ENCODE measurements around the gene FAM120AOS.

DNA sequence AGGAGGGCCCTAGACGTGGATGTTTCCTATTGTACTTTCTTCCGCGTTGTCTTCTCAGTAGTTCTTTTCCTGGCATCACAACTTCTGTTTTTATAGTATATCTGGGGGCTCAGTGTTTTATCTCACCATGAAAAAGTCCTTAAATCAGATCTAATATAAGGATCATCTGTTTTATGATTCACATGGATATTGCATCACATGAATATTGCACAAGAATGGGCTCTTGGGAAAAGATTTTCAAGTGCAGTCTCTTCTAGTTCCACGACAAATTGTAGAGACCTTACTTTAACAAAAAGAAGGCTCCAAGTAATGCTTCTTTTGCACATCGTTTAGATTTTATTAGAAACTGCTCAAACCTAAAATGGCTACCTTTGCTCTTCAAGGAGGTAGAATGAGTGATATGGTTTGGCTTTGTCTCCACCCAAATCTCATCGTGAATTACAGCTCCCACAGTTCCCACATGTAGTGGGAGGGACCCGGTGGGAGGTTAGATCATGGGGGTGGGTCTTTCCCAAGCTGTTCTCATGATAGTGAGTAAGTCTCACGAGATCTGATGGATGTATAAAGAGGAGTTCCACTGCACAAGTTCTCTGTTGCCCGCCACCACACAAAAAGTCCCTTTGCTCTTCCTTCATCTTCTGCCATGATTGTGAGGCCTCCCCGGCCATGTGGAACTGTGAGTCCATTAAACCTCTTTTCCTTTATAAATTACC is 55.6 kb downstream of the FAM120AOS start:
- TF ChIP-seq POLR2AphosphoS5 (IDR thresholded peaks at IDR 0.05) (no peak), EZH2 (IDR thresholded peaks at IDR 0.05; ENCODE audit: borderline replicate concordance, insufficient read depth, low read length, poor library complexity, severe bottlenecking) (no peak), TAF1 (IDR thresholded peaks at IDR 0.05; ENCODE audit: low read depth) (no peak), SMC3 (conservative IDR thresholded peaks at IDR 0.05; ENCODE audit: poor library complexity) (no peak), RAD21 (conservative IDR thresholded peaks at IDR 0.05) (no peak), EP300 (conservative IDR thresholded peaks at IDR 0.05; ENCODE audit: poor library complexity, severe bottlenecking) (no peak), MXI1 (conservative IDR thresholded peaks at IDR 0.05; ENCODE audit: poor library complexity, severe bottlenecking) (no peak)
- TF ChIP-seq, protein P1, sequence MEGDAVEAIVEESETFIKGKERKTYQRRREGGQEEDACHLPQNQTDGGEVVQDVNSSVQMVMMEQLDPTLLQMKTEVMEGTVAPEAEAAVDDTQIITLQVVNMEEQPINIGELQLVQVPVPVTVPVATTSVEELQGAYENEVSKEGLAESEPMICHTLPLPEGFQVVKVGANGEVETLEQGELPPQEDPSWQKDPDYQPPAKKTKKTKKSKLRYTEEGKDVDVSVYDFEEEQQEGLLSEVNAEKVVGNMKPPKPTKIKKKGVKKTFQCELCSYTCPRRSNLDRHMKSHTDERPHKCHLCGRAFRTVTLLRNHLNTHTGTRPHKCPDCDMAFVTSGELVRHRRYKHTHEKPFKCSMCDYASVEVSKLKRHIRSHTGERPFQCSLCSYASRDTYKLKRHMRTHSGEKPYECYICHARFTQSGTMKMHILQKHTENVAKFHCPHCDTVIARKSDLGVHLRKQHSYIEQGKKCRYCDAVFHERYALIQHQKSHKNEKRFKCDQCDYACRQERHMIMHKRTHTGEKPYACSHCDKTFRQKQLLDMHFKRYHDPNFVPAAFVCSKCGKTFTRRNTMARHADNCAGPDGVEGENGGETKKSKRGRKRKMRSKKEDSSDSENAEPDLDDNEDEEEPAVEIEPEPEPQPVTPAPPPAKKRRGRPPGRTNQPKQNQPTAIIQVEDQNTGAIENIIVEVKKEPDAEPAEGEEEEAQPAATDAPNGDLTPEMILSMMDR (IDR thresholded peaks at IDR 0.05; ENCODE audit: poor library complexity, severe bottlenecking): no peak
- TF ChIP-seq, protein P2, sequence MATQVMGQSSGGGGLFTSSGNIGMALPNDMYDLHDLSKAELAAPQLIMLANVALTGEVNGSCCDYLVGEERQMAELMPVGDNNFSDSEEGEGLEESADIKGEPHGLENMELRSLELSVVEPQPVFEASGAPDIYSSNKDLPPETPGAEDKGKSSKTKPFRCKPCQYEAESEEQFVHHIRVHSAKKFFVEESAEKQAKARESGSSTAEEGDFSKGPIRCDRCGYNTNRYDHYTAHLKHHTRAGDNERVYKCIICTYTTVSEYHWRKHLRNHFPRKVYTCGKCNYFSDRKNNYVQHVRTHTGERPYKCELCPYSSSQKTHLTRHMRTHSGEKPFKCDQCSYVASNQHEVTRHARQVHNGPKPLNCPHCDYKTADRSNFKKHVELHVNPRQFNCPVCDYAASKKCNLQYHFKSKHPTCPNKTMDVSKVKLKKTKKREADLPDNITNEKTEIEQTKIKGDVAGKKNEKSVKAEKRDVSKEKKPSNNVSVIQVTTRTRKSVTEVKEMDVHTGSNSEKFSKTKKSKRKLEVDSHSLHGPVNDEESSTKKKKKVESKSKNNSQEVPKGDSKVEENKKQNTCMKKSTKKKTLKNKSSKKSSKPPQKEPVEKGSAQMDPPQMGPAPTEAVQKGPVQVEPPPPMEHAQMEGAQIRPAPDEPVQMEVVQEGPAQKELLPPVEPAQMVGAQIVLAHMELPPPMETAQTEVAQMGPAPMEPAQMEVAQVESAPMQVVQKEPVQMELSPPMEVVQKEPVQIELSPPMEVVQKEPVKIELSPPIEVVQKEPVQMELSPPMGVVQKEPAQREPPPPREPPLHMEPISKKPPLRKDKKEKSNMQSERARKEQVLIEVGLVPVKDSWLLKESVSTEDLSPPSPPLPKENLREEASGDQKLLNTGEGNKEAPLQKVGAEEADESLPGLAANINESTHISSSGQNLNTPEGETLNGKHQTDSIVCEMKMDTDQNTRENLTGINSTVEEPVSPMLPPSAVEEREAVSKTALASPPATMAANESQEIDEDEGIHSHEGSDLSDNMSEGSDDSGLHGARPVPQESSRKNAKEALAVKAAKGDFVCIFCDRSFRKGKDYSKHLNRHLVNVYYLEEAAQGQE (IDR thresholded peaks at IDR 0.05; ENCODE audit: borderline replicate concordance): no peak
